Stimulated activated CD8-positive, alpha-beta memory T cell treated with anti-CD3 and anti-CD28 coated beads, Interleukin-12 subunit alpha, Interleukin-12 subunit beta, amount 100 ng/mL, for 24 hours (primary cell): ENCODE measurements around the gene PGS1.
"Not testable (repeated sequence)": the region's sequence is repeated elsewhere in the genome, so short reads cannot be mapped to it uniquely, and the experiment has no call there.

Source experiments
- DNase-seq: peaks from one replicate; pipeline ENCODE4 v3.0.0-alpha.2; 2020; ENCODE audit errors: extremely low read depth

Gene PGS1

DNA sequence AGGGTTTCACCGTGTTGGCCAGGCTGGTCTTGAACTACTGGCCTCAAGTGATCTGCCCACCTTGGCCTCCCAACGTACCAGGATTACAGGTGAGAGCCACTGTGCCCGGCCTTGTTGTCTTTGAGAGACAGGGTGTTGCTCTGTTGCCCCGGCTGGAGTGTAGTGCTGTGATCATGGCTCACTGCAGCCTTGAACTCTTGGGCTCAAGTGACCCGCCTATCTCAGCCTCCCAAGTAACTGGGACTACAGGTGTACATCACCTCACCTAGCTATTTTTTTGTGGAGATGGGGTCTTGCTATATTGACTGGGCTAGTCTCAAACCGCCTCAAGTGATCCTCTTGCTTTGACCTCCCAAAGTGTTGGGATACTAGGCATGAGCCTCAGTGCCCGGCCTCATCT is 68.4 kb downstream of the PGS1 start:
- no peak for DNase-seq

DNA sequence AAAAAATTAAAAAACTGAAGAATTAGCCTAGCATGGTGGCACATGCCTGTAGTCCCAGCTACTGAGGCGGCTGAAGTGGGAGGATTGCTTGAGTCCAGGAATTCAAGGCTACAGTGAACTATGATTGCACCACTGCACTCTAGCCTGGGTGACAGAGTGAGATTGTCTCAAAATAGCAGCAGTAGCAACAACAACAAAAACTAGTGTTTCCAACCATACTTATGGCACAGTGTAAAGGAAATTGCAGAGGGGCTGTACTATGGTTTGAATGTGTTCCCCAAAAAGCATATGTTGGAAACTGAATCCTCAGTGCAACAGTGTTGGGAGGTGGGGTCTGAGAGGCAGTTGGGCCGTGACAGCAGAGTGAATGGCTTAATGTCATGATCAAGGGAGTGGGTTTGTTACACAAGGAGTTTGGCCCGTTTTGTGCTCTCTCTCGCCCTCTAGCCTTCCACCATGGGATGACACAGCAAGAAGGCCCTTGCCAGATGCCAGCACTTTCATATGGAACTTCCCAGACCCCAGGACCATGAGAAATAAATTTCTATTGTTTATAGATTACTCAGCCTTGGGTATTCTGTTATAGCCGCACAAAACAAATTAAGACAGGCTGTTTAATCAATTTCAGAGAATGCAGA is 70.0 kb downstream of the PGS1 start:
- DNase-seq, result no peak

DNA sequence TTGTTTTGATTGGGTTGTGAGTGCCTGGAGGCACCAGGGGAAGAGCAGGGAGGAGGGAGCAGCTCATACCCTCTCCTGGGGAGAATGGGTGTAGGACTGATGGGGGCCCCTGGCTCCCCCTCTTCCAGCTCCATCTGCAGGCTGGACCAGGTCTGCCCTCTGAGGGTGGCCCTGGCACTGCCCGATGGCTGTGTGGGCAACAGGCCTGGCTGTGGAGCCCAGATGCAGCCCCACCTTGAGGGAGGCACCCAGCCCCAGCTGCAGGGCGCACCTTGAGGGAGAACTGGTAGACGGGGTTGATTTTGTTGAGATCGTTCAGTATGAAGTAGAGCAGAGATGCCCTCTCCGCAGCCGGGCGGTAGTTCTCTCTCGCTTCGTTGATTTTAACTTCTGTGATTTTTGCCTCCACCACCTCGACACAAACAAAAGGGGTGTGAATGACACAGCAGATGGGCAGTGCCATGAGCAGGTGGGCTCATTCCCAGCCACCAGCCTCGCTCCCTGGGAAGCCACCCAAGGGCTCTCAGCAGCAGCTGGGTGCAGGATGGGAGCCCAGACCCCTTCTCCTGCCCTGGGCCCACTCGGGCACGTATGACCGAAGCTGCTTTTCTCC is 71.6 kb downstream of the PGS1 start:
- DNase-seq, result no peak

DNA sequence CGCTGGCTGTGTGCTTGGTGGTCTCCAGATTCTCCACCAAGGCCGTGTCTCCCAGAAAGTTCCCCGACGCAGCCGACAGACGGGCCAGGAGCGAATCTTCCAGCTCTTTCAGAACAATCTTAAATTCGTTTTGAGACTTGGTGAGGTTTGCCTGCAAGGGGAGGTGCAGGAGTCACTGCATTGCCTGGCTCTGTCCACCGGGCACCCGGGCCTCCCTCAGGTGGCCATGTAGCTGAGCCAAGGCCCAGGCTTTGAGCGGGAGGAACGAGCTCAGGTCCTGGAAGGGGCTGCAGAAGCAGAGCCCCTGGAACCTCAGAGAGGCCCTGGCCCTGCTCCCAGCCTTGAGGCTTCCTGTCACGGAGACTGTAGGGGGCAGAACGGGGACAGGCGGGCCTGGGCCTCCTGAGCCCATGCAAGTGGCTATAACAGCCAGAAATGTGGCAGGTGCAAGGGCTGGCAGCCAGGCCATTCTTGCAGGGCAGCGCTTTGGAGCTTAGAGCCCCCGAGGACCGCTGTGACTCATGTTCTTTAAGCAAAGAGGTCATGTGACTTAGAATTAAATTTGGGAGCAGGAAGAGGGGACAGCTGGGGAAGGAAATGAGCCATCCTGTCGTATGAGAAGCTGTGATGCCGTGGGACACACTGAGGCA is 72.4 kb downstream of the PGS1 start:
- DNase-seq, result no peak

DNA sequence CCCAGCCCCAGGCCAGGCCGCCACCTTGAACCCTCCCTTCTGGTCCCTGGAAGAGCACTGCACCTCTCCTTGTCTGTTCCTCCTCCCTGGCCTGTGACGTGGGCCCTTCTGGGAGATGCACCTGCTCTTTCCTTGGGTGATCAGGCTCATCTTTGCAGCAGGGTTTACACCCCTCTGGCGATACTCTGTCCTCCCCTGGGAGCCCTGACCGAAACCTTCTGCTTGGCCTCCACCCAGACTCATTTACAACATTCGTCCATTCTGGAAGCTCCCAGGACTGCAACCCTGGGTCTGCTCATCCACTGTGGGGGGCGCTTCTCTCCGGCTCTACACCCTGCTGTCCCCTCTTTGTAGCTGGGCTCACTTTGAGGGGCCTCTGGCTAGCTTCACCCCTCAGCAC is 73.3 kb downstream of the PGS1 start:
- no peak for DNase-seq

DNA sequence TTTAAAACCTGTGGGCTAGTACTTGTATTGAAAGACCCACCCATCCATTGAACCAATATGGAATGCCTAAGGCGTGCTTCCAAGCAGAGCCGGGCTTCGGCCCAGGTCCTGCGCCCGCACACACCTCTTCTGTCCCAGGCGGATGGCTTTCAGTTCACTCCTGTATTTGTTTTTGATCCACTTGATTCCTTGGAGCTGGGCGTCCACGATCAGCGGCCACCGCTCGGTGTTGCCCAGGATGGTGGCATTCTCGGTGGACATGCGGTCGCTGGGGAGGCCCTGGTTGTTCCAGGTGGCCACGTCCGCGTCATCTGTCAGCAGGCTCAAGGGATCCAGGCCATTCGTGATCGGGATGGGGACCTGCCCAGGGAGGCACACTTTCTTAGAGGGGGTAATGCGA is 75.9 kb downstream of the PGS1 start:
- DNase-seq, result no peak

DNA sequence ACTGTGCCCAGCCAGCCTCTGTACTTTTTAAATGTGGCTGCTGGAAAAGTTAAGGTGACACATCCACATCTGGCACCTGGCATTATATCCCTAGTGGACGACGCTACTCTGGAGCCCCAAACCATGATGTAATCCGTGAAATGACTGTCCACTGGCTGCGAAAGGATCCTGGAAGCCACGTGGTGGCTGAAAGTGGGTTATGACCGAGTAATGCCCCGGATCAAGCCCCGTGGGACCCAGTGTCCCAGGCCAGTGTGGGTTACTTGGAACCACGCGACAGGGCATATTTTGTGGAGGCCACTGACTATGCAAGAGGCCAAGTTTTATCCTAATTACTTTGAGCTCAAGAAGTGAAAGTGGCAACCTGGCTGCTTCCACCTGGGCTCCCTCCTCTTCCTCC is 79.6 kb downstream of the PGS1 start:
- no peak for DNase-seq

DNA sequence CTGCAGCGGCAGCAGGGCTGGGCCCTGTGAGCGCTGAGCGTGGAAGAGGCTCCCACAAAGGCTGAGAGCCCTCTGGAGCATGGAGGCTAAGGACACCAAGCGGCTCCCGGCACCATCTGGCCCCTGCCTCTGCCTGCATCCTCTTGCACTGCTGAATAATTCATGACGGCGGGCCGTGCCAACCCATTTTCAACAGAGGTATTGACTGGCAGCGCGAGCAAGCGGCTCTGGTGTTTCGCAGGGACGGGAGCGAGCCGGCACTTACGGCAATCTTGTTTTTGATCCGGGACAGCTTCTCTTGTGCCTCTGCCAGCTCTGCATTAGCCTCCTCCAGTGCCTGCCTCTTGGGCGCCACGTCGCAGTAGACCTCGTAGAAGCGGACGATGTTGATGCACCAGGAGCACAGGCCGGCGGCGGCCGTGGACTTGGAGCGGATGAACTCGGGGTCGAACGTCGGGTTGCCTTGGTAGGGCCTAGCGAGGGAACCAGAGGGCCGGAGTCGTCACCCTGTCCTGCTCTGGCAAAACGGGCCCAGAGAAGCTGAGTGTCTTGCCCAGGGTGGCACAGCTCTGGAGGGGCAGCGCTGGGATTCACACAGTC is 80.4 kb downstream of the PGS1 start:
- DNase-seq, result no peak

DNA sequence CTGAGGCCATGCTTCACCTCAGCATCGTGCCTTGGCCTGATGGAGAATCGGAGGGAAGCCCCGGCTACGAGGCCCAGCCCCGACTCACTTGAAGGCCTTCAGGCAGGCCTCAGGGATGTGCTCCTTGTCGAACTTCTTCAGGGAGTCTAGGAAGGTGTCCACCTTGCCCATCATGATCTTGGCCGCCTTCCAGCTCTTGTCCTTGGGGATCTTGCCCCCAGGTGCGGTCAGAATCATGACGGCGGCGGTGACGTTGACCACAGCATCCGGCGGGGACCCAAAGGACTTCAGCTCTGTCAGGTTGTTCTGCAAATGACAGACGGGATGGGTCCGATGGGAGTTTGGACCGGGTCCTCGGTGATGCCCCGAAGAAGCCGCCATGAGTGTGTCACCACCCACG is 81.2 kb downstream of the PGS1 start:
- no peak for DNase-seq

DNA sequence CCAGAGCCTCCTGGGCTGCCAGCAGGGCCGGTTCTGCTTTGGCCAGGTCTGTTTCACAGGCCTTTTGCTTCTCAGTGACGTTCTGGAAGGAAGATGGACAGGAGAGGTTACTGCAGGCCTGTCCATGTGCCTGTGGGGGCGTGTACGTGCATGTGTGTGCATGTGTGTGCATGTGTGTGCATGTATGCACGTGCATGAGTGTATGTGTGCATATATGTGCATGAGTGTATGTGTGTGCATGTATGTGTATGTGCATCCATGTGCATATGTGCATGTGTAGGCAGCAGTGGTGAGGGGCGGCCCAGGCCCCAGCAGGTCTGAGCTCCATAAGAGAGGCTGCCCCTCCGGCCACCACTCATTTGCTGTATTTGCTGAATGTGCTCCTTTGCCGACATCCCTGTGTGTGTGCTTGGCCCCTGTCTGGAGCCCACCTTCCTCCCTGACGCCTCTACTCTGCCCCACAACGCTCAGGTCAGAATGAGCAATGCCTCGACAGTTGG is 81.8 kb downstream of the PGS1 start:
- no peak for DNase-seq

DNA sequence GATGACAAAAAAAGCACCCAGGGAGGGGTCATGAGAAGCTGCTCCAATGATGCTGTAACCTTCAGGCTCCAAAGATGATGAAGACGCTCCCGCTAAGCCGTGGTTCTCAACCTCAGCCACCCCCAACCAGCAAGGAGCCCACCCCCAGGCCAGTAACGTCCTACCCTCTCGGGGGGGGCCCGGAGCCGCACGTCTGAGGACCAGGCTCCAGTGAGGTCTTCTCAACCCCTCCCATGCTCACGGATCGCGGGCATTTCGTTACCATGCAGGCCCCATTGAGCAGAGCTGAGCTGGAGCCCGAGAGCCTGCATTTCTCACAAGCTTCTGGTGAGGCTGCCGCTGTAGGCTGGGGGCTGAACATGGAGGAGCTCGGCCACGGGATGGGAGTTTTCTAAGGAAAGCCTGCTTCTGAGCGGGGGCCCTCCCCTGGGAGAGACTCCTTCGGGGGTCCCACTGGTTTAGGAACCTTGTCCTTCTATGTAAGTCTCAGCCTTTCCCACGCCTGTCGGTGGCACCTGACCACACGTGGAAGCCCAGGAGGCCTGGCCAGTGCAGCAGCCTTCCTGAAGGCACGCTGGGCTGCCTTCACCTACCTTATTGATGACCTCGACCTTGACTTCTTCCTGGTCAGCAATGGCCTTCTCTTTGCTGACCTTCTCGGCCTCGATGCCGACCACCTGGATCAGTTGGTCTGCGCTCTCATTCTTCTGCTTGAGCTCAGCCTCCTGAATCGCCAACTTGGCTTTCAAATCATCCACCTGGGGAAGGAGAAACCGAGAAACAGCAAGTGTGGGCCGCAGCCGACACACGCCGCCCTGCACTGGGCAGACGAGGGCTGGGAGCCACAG is 82.7 kb downstream of the PGS1 start:
- DNase-seq, result no peak

DNA sequence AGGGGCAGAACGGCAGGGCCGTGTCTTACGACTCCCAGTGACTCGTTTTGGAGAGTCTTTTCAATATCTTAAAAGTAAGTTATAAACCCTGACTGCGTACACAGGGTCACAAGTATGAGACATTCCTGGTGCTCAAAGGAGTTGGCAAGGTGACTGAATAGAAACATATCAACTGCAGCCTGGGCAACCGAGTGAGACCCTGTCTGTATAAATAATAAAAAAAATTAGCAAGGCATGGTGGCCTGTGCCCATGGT is 83.3 kb downstream of the PGS1 start:
- DNase-seq, result no peak

DNA sequence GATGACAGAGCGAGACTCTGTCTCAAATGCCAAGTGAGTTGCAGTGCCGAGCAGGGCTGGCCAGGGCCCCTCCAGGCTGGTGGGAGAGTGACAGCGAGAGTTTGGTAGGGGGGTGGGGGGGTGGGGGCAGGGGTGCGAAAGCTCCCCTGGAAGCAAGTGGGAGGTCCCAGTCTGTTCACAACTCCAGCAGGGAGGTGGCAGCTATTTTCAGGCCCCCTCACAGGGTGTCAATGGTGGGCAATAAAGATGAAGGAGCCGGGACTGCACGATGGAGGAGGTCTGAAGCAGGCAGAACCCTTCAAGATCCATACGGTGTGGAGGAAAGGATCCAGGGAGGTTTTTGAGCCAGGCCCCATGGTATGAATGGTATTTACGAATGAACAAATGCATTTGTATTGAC is 83.7 kb downstream of the PGS1 start:
- no peak for DNase-seq

DNA sequence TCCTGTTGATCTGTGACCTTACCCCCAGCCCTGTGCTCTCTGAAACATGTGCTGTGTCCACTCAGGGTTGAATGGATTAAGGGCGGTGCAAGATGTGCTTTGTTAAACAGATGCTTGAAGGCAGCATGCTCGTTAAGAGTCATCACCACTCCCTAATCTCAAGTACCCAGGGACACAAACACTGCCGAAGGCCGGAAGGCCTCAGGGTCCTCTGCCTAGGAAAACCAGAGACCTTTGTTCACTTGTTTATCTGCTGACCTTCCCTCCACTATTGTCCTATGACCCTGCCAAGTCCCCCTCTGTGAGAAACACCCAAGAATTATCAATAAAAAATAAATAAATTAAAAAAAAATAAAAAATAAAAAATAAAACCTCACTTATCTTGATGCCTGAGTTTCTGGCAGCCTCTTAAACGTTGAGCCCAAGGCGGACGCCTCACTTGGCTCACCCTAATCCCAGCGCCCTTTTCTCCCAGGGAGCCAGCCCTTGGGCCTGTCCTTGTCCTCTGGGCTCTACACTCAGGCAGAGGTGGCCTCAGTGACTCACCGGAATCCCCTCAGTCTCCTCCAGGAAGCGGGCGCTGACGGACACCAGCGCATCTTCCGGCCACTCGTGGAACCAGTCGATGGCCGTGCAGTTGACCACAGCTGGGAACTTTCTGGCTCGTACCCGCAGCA is 87.8 kb downstream of the PGS1 start:
- DNase-seq, result not testable (repeated sequence)

DNA sequence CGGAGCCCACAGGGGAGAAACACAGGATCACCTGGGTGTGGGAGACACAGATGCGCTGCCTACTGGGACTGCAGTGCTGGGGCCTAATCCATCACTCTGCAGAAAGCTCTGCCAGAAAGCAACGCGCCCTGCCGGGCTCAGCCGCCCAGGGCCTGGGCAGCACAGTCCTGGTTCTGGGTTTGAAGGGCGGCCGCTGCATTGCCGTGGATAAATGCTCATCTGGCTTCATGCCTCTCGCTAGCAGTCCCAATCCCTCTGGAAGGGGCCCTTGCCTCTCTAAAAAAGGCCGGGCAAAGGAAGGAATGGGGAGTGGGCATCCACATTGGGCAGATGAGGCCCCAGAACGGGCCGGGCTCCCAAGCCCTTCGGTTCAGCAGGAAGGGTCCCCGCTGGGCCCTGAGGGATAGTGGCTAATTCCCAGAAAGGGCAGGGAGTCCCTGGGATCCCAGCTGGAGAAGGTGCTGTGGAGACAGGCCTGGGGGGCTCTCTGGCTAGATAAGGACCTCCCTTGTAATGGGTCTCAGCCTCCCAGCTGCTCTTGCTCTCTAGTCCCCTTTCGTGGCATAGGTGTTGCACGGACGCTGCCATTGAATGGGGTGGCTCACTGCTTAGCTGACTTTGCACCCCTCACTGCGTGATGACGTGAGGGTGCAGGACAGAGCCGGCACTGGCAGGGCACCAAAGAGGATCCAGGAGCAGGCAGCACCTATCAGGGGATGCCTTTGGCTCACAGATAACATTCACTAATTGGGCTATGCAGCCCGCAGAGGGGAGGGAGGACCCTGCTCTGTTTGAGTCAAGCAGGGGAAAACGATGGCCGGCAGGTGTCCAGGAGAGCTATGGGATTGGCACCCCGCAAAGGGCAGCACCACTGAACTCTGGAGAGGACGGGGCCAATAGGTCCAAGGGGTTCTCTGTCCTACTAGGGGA is 88.6 kb downstream of the PGS1 start:
- DNase-seq, result no peak

DNA sequence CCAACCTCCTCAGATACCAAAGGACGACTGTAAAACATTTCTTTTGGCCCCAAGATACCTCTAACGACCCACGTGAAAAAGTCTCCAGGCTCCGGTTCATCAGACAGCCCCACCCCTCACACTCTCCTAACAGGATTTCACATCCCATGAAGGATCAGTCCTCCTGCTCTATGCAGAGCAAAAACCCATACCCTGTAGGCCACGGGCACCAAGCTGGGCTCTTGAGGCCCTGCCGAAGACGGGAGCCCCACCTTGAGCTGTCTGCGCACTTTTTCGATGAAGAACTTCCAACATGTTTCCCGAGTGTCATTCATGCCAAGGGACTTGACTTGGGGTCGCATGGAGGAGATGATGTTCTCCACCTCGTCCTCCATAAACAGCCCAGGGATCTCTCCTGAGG is 89.9 kb downstream of the PGS1 start:
- DNase-seq, result no peak

DNA sequence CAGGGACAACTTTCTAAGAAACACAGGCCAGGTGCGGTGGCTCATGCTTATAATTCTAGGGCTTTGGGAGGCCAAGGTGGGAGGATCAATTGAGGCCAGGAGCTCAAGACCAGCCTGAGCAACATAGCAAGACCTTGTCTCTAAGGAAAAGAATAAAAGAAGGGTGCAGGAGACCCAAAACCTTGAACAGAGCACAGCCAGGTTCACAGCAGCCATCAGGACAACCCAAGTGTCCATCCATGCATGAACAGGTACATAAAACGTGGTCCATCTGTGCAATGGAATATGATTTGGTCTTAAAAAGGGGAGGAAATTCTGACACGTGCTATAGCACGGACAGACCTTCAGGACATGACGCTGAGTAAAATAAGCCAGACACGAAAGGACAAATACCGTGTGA is 91.0 kb downstream of the PGS1 start:
- no peak for DNase-seq

DNA sequence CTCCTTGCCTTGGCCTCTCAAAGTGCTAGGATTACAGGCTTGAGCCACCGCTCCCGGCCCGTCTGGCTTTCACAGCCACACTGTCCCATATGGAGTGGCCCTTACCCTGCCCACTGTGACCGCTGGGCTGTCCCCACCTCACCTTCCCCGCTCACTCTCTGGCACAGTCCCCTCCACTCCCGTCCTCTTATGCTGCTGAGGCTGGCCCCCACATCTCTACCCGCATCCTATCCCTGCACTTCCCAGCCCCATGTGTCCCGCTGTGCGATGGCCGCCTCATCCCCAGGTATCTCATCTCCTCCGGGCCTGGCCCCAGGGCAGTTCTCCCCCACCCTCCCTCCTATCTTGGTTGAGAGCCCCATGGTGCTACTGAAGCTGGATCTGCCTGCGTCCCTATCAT is 93.2 kb downstream of the PGS1 start:
- no peak for DNase-seq

DNA sequence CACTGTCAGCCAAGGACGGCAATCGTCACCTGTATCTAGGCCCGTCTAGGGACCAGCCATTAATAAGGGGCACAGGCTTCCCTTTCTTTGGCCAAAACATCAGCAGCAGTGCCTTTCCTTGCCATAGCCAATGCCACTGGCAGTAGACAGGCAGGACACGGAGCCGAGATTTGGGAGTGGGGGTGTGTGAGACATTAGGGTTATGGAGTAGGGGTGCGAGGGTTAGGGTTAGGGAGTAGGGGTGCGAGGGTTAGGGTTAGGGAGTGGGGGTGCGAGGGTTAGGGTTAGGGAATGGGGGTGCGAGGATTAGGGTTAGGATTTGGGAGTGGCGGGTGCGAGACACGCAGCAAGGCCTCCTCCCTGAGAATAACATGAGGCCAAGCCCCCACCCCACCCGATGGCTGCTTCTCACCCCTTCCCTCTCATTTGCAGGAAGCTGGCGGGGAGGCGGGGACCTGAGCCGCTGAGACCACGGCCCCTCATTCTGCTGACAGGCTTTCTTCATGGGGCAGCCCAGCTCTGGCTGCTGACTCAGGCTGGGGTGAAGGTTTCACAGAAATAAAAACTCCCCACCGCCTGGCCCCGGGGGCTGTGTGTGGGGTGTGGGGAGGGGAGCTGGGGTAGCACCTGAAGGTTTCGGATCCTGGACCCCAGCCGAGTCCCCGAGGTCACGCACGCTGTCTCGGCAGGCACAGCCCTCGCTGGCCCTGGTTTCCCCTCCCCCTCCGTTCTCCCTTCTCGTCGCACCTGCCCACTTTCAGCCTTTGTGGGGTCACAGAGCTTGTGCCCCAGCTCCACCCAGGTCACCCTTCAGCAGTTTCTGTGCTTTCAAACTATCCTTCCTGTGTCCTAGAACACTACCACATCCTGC is 93.8 kb downstream of the PGS1 start:
- no peak for DNase-seq
